NCI-H1417 (cell line): ENCODE measurements around the gene SAXO2.
"Not testable (repeated sequence)": the region's sequence is repeated elsewhere in the genome, so short reads cannot be mapped to it uniquely, and the experiment has no call there.

ENCODE experiments used
- DNase-seq, 3 experiments: peaks; one replicate each; lab custom pipeline; 2025; lab: John Stamatoyannopoulos, UW

The SAXO2 gene

DNA sequence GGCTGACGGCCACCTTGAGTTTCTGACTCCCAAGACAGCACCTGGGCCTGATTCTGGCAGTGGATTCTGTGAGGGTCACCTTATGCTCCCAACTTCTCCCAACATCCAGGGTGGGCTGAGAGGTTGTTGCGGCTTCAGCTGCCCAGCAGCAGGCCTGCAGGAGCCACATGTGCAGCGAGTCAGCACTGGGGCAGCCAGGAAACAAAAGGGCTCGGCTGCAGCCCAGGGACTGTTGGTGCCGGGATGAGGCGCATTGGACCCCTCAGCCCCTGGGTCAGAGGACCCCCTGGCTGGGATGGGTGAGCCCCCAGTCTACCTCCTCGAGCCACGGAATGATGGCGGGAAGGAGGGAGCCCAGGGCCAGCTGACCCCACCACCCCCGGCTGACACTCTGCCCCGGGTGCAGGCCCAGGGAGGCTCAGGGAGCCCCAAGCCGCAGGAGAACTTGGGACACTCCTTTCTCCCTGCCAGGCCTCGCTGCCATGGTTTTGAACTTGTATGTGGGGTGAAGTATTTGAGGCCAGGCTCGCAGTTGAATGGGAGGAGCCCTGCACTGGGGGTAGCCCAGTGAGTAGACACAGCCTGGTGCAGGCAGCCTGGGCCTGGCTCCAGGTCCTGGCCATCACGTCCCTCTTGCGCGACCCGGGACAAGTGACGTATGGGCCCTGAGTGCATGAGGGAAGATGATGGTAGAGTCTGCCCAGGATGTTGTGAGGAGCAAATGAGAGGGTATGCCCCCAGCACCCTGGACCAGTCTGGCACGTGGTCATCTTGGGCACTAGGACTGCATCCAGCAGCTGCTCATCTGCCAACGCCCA lies 51.5 kb downstream of the SAXO2 start:
- not testable (repeated sequence) for DNase-seq

DNA sequence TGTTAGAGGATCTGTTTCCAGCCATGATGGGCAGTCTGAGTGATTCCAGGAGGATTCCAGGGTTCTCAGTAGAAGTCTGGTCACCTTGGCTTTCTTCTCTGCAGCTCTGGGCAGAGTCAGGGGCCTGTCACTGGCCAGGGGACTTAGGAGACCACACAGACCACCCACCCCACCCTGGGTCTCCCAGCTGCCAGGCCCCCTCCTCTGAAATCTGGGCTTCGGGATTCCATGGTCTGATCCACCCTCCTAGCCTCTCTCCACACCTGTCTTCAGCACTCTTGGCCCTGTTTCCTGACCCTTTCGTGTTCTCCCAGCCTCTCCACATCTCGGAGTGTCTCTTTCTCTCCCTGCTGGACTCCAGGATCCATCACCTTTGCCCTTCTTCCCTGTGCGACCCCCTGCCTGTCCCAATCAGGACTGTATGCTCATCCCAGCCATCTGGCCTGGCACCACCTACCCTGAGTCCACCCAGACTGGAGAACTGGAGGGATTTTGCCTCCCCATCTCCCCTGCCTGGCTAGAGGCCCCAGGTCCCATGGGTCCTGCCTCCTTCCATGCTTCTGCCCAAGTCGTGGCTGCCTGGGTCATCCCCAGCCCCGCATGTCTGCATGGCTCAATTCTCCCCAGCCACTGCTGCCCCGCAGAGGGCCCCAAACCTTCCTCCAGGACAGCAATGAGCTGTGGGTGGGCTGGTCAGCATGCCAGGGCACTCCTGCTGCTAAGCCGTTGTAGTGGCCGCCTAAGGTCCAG lies 52.3 kb downstream of the SAXO2 start:
- DNase-seq = no peak

- DNase-seq = no peak
Observed at GRCh38 chr15:82315519-82316246, 53.1 kb downstream of the SAXO2 start.

GRCh38 chr15:82316247-82317090 lies 53.9 kb downstream of the SAXO2 start:
- not testable (repeated sequence) for DNase-seq

GRCh38 chr15:82317091-82317489 lies 54.5 kb downstream of the SAXO2 start:
- DNase-seq = no peak

DNA sequence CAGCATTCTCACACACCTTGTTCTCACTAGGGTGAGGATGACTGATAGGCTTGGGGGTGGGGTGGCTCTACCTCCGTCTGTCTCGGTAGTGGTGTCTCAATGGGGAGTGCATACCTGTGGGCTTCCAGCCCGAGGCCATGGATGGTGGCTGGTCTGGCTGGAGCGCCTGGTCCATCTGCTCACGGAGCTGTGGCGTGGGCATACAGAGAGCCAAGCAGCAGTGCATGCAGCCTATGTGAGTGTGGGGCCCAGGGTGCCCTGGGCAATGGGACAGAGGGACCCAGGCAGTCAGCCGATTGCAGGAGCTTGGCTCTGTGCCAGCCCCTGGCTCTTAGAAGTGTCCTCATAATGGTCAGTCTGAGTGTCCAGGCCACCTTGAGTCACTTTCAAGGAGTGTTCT lies 54.9 kb downstream of the SAXO2 start:
- not testable (repeated sequence) for DNase-seq

GRCh38 chr15:82318281-82318680 lies 55.7 kb downstream of the SAXO2 start:
- DNase-seq = not testable (repeated sequence)

- not testable (repeated sequence) for DNase-seq
Observed at GRCh38 chr15:82319522-82320278, 57.1 kb downstream of the SAXO2 start.

DNA sequence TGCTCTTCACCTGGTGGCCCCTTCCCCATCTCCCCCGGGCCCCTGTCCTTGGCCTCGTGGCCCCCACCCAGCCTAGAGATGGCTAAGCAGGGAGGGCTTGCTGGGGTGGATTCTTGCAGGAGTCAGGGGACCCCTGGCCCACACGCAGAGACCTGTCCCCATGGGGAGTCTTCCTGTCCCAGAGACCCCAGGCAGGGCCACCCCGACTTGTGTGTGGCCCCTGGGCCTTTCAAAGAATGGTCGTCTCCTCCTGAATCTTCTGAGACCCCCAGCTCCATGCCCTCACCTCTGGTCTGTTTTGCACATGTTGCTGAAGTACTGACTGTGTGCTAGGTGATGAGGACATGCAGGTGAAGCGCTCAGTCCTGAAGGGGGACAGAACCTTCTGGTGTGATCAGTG lies 58.2 kb downstream of the SAXO2 start:
- not testable (repeated sequence) for DNase-seq

- DNase-seq = not testable (repeated sequence)
Observed at GRCh38 chr15:82322488-82322887, 59.9 kb downstream of the SAXO2 start.

DNA sequence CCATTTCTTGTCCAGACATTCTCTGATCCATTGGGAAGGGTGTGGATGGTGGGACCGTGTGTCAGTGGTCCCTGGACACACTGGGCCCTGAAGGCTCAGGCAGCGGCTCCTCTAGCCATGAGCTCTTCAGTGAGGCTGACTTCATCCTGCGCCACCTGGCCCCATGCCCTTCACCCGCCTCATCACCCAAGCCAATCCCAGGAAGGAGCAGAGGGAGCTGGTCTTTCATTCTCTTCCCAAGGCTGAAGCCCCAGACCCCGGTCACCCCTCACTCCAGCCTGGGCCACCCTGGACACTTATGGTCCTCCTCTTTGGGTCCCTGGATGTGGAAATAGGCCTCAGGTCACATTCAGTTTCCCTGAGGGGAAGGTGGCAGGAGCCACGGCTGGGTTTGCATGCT lies 62.2 kb downstream of the SAXO2 start:
- DNase-seq = not testable (repeated sequence)

DNA sequence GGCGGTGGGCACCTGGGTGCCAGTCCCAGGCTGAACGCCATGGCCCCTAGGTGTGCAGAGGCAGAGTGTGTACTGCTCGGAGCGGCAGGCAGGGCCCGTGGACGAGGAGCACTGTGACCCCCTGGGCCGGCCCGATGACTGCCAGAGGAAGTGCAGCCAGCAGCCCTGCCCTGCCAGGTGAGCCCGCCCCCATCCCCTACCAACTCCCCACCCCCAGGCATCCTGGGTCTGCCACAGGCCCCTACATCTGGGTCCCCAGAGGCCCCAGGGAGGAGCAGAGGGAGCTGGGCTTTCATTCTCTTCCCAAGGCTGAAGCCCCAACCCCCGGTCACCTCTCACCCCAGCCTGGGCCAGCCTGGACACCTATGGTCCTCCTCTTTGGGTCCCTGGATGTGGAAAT lies 63.0 kb downstream of the SAXO2 start:
- DNase-seq = not testable (repeated sequence)

GRCh38 chr15:82326896-82327295 lies 64.3 kb downstream of the SAXO2 start:
- DNase-seq = not testable (repeated sequence)

DNA sequence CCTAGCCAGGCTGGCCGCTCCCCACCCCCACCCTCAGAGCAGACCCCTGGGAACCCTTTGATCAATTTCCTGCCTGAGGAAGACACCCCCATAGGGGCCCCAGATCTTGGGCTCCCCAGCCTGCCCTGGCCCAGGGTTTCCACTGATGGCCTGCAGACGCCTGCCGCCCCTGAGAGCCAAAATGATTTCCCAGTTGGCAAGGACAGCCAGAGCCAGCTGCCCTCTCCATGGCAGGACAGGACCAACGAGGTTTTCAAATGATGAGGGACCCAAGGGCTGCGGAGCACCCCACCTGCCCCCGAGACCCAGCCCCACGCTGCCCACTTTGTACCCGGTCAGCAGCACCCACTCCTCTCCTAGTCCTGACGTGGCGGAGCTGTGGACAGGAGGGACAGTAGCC lies 64.8 kb downstream of the SAXO2 start:
- not testable (repeated sequence) for DNase-seq

- not testable (repeated sequence) for DNase-seq
Observed at GRCh38 chr15:82329039-82329438, 66.4 kb downstream of the SAXO2 start.

GRCh38 chr15:82330921-82331320 lies 68.3 kb downstream of the SAXO2 start:
- not testable (repeated sequence) for DNase-seq

DNA sequence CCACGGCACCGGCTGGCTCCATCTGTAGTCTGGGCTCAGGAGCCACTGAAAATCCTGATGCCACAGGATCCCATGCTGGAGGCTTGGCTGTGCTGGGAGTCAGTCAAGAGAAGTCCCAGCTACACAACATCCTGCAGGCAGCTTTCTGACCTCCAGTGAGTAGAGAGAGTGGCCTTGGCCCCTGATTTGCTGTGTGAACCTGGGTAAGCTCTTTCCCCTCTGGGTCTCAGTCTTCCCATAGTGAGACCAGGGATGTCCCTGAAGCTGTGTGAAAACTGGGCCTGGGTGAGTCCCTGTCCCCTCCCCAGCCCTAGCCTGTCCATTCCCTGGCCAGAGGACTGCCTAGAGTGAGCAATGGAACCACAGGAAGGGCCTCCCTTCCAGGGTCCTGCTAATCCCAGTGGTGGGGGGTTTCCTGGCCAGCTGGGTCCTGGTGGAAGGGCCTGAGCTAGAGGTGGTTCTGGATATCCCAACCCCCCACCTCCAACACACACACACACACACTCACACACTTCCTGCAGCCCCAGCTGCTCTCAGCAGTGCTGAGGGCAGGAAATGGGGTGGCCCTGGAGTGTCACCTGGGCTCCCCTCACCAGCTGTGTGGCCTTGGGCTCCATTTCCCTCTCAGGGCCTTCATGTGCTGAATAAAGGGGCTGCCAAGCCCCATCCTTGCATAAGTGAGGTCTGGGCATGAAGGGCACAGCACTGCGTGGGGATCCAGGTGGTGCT lies 69.1 kb downstream of the SAXO2 start:
- DNase-seq = not testable (repeated sequence)

DNA sequence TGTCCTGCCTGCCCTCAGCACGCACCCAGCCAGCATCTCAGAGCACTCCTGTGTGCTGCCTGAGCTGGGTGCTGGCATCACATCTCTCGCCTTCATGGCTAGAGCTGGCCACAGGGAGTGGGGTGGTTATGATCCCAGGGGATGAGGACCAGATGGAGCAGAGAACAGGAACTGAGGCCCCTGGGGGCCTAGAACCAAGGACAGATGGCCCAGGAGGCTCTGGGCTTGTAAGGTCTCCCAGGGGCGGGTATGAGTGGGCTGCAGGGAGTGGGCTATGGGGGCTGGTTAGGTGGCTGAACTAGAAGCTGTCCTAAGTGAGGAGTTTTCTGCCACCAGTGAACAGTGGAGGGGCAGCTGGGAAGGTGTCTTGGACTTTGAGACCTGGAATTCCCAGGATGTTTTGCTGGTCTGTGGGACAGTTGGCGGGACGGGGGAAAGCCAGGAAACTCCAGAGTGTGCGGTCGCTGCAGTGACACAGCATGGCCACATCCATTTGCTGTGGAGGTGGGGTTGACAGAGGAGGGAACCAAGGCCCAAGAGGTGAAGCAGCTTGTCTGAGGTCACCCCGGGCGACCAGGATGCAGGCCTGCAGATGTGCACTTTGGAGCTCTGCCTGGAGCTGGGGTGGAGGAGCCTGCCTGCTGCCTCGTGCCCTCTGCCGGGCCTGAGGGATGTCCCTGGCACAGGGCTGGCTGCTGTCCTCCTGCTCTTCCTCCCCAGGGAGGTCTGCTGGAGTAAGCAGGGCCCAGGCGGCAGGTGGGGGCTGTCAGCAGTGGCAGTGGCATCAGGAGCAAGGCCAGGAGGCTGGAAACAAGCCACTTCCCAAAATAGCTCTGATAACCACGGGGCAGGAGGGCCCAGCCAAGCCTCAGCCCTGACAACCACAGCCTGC lies 70.3 kb downstream of the SAXO2 start:
- DNase-seq = not testable (repeated sequence)
